Caco-2 (cell line): Measurements from ENCODE around the gene ATF4. TPM values are rescaled to one million over a fixed set of nuclear protein-coding genes. Genes with fewer than 3 reads are reported as not detected.

Experiments used
- BruUV-seq: library from RNA; stranded (reverse); fragments of 400-500 nt; replicated peaks from 2 replicates; lab custom pipeline; 2021; lab: Mats Ljungman, UMichigan
- CTCF ChIA-PET: fragments of 300-600 bp; sonication (Branson Sonifier 250); formaldehyde crosslinking; loops from one replicate; lab custom pipeline; 2022; ENCODE audit warnings: antibody characterized with exemption; lab: Charles Lee
- POLR2A ChIA-PET: fragments of 300-600 bp; sonication (Branson Sonifier 250); formaldehyde crosslinking; loops from one replicate; lab custom pipeline; 2022; ENCODE audit warnings: antibody characterized with exemption; lab: Charles Lee
- DNase-seq, 2 experiments: peaks; one replicate each; pipeline versions ENCODE4 v3.0.0 to v3.0.0-alpha.2; 2020 to 2022
- H3K27me3 ChIP-seq: replicated peaks from 2 replicates; pipeline ENCODE4 v1.6.0; 2011; ENCODE audit warnings: low read length; ENCODE audit not compliant: control insufficient read depth, insufficient read depth
- H3K36me3 ChIP-seq: 2 replicates; pipeline ENCODE4 v1.5.1; 2011; ENCODE audit warnings: low read length; ENCODE audit not compliant: control insufficient read depth, insufficient read depth
- H3K4me1 ChIP-seq: fragments of 250-450 bp; sonication (Bioruptor Pico); 2 replicates; pipeline ENCODE4 v1.5.1; 2020; ENCODE audit warnings: mild to moderate bottlenecking
- H3K4me3 ChIP-seq: 2 replicates; pipeline ENCODE4 v1.5.1; 2011; ENCODE audit warnings: low read depth, mild to moderate bottlenecking, control low read depth, low read length
- H3K9me3 ChIP-seq: fragments of 250-450 bp; sonication (Bioruptor Pico); 2 replicates; pipeline ENCODE4 v1.5.1; 2020; ENCODE audit warnings: mild to moderate bottlenecking, moderate library complexity
- H3K27ac Mint-ChIP-seq: one replicate; pipeline ENCODE4 v1.8.0; 2022; ENCODE audit warnings: mixed read lengths; ENCODE audit not compliant: unreplicated experiment
- H3K27me3 Mint-ChIP-seq: one replicate; pipeline ENCODE4 v1.8.0; 2022; ENCODE audit warnings: mixed read lengths; ENCODE audit not compliant: insufficient read depth, unreplicated experiment
- H3K36me3 Mint-ChIP-seq: one replicate; pipeline ENCODE4 v1.8.0; 2022; ENCODE audit warnings: mild to moderate bottlenecking, mixed read lengths; ENCODE audit not compliant: insufficient read depth, unreplicated experiment
- H3K4me1 Mint-ChIP-seq: one replicate; pipeline ENCODE4 v1.8.0; 2022; ENCODE audit warnings: low read depth, mixed read lengths; ENCODE audit not compliant: unreplicated experiment
- H3K4me3 Mint-ChIP-seq: one replicate; pipeline ENCODE4 v1.8.0; 2022; ENCODE audit warnings: mild to moderate bottlenecking, moderate library complexity, mixed read lengths; ENCODE audit not compliant: unreplicated experiment
- H3K9me3 Mint-ChIP-seq: one replicate; pipeline ENCODE4 v1.8.0; 2022; ENCODE audit warnings: mixed read lengths; ENCODE audit not compliant: unreplicated experiment
- CTCF ChIP-seq, 2 experiments: fragments of 200-600 bp in 1 of 2; IDR thresholded peaks; 1 replicate in 1 of 2; 2 replicates in 1 of 2; pipeline versions ENCODE4 v1.5.1 to v1.8.0; 2011 to 2022; ENCODE audit warnings: antibody characterized with exemption in 1 of 2, control low read depth in 1 of 2, inconsistent platforms in 1 of 2, low read depth in 1 of 2, low read length in 1 of 2, mild to moderate bottlenecking in 1 of 2, moderate library complexity in 1 of 2; ENCODE audit not compliant: insufficient read depth in 1 of 2, severe bottlenecking in 1 of 2, unreplicated experiment in 1 of 2
- intact Hi-C: fragments of 100-400 bp; cut with micrococcal nuclease; formaldehyde crosslinking; loops from one replicate; pipeline ENCODE4 v1.10.0; 2022; ENCODE audit not compliant: unreplicated experiment
- total RNA-seq: library from RNA; stranded (reverse); gene quantifications from 2 replicates; pipeline ENCODE4 v1.2.3, GENCODE V29; 2022

ATF4 gene
- total RNA-seq, 1 experiment from 2014 or later: 647 TPM

GRCh38 chr22:39553429-39553828 lies 33.1 kb downstream of the ATF4 start:
- no peak for DNase-seq
- Histone ChIP-seq H3K4me1 (no peaks in the 10 kb centered on the region), H3K36me3 (no peaks in the 10 kb centered on the region), H3K9me3 (no peaks in the 10 kb centered on the region), H3K4me3 (no peak overlapping the region), H3K27me3 (peaks cover 4% of the 10 kb centered on the region; the same call in 1 of the 2 replicates)
- H3K27me3 Mint-ChIP-seq: peaks cover 26% of the 10 kb centered on the region
- intact Hi-C loops: loop anchor here (10.0 kb wide), 1 partner anchor 171 kb away; no protein-coding TSS in a partner anchor
- no TSS peak for BruUV-seq
- H3K36me3 Mint-ChIP-seq: no peaks in the 10 kb centered on the region
- peaks cover 5% of the 10 kb centered on the region for H3K4me1 Mint-ChIP-seq
- no peak for TF ChIP-seq CTCF (IDR thresholded peaks at IDR 0.05; ENCODE audit: insufficient read depth in 1 of 2, low read depth in 1 of 2, low read length in 1 of 2, severe bottlenecking in 1 of 2, unreplicated experiment in 1 of 2)
- H3K27ac Mint-ChIP-seq: no peak overlapping the region
- no peaks in the 10 kb centered on the region for H3K9me3 Mint-ChIP-seq
- no peak overlapping the region for H3K4me3 Mint-ChIP-seq
- ChIA-PET POLR2A (no interaction called here), CTCF (no interaction called here)

- TF ChIP-seq CTCF (IDR thresholded peaks at IDR 0.05; ENCODE audit: insufficient read depth in 1 of 2, low read depth in 1 of 2, low read length in 1 of 2, severe bottlenecking in 1 of 2, unreplicated experiment in 1 of 2): no peak
- no TSS peak for BruUV-seq
- Mint-ChIP-seq H3K36me3 (no peaks in the 10 kb centered on the region), H3K4me1 (peaks cover 5% of the 10 kb centered on the region), H3K27me3 (peaks cover 26% of the 10 kb centered on the region), H3K4me3 (no peak overlapping the region), H3K9me3 (no peaks in the 10 kb centered on the region), H3K27ac (no peak overlapping the region)
- intact Hi-C loops: loop anchor here (10.0 kb wide), 1 partner anchor 171 kb away; no protein-coding TSS in a partner anchor
- ChIA-PET CTCF (no interaction called here), POLR2A (no interaction called here)
- Histone ChIP-seq H3K27me3 (peaks cover 4% of the 10 kb centered on the region; the same call in 1 of the 2 replicates), H3K4me3 (no peak overlapping the region), H3K9me3 (no peaks in the 10 kb centered on the region), H3K4me1 (no peaks in the 10 kb centered on the region), H3K36me3 (no peaks in the 10 kb centered on the region)
- no peak for DNase-seq
Measured at GRCh38 chr22:39554151-39554550, 33.8 kb downstream of the ATF4 start.

GRCh38 chr22:39556970-39557841 lies 36.8 kb downstream of the ATF4 start:
- Mint-ChIP-seq H3K27me3 (peaks cover 20% of the 10 kb centered on the region), H3K27ac (no peak overlapping the region), H3K36me3 (no peaks in the 10 kb centered on the region), H3K9me3 (no peaks in the 10 kb centered on the region), H3K4me1 (peaks cover 5% of the 10 kb centered on the region), H3K4me3 (peak overlapping the region; percentile 50)
- intact Hi-C loops: loop anchor here (10.0 kb wide), 1 partner anchor 168 kb away; no protein-coding TSS in a partner anchor
- Histone ChIP-seq H3K4me1 (no peaks in the 10 kb centered on the region), H3K4me3 (peak overlapping the region; percentile 19), H3K9me3 (no peaks in the 10 kb centered on the region), H3K36me3 (no peaks in the 10 kb centered on the region), H3K27me3 (peaks cover 6% of the 10 kb centered on the region)
- POLR2A ChIA-PET: no interaction called here
- CTCF ChIA-PET: interaction anchor here (0.7 kb wide), 1 partner anchor 467 kb away, joined by 3 read pairs; no protein-coding TSS in a partner anchor
- DNase-seq: peak in 1 of 2 experiments; percentile 37
- BruUV-seq: no TSS peak
- no peak for TF ChIP-seq CTCF (IDR thresholded peaks at IDR 0.05; ENCODE audit: insufficient read depth in 1 of 2, low read depth in 1 of 2, low read length in 1 of 2, severe bottlenecking in 1 of 2, unreplicated experiment in 1 of 2)
